ENCODE data around the gene ORM2. TPM values are rescaled to one million over a fixed set of nuclear protein-coding genes. Genes with fewer than 3 reads are reported as not detected.

ORM2 gene
- total RNA-seq, 1 experiment from 2014 or later: not detected

GRCh38 chr9:114291886-114292590 is 37.6 kb upstream of the ORM2 start:
- no peak for DNase-seq (ENCODE audit: low read depth)

DNA sequence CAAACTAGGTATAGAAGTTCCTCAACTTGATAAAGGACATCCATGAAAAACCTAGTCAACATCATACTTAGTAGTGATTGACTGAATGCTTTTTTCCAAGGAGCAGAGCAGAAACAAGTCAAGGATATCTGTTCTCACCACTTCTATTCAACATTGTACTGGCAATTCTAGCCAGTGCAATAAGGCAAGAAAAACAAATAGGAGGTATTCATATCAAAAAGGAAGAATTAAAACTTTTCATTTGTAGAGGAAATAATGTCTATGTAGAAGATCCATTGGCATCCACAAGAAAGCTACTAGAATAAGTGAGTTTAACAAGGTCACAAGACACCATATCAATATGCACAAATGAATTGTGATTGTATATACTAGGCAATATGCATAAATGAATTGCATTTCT is 35.0 kb upstream of the ORM2 start:
- no peak for DNase-seq (ENCODE audit: low read depth)

DNA sequence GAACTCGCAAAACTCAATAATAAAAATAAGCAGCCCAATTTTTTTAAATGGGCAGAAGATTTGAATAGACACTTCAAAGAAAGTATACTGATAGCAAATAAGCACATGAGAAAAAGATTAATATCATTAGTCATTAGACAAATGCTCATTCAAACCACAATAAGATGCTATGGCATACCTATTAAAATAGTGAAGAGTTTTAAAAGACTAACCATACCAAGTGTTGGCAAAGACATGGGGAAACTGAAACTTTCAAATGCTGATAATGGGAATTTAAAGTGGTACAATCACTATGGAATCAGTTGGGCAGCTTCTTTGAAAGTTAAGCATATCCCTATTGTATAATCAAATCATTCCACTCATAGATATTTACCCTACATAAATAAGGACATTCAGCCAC is 33.3 kb upstream of the ORM2 start:
- no peak for DNase-seq (ENCODE audit: low read depth)

DNA sequence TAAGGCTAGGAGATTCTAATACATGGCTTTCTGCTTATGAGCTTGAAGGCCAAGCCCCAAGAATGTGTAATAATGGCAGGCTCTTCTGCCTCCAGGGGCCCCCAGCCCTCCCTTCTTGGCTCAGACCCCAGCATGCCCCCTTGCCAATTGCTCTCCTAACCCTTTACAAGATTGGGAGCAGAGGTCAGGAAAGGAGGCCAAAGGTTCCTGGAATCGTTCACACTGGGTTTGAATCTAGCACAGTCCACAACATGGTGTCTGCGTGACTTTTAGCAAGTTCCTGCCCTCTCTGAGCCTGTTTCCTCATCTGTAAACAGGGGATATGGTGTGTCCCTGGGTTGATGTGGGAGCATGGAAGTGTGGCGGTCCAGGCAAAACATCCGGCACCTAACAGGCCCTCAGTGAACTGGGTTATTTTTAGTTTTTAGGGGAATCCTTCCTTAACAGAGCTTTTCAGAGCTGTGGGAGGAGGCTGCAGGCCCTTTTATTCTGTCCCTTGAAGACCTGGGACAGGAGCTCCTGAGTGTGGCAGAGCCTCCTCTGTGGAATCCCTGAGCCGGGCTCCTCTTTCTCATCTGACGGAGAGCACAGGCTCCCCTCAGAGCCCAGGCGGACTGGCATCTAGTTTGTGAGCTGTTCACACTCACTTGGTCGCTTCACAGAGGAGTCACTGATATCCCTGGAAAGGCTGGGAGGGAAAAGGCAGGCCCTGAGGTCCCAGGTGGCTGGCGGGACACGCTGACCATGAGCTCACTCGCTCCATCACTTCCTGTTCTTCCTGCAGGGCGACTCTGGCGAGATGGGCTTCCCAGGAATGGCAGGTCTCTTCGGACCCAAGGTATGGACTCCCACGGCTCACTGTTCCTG is 30.1 kb upstream of the ORM2 start:
- no peak for DNase-seq (ENCODE audit: low read depth)

- no peak for DNase-seq (ENCODE audit: low read depth)
Observed at GRCh38 chr9:114300153-114300845, 29.4 kb upstream of the ORM2 start.

GRCh38 chr9:114300846-114301797 is 28.5 kb upstream of the ORM2 start:
- DNase-seq (ENCODE audit: low read depth): no peak

DNA sequence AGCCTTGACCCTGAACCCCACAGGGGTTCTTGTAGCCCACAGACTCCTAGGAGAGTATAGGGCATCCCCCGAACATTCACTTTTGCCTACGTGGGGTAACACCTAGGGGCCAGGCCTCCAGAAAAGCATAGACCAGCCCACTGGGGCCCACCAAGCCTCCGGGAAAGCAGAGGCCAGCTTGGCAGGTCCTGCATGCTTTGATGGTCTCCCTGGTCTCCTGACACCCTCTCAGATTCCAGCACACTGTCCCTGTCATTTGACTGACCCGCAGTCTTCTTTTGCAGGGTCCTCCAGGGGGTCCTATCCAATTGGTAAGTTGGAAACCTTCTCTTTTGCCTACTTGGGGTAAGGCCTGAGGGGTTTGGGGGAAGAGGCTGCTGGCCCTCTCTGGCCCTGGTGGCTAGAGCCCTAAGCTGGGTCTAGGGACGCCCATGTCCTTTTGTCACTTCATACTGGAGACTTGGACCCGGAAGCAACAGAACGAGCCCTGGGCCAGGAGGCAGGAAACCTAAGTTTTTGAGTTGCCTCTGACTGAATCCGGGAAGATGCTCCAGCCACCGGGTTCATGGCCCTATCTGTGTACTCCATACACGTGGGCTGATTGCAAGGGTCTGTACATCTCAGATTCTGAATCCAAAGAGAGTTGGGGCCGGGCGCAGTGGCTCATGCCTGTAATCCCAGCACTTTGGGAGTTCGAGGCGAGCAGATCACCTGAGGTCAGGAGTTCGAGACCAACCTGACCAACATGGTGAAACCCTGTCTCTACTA is 27.7 kb upstream of the ORM2 start:
- no peak for DNase-seq (ENCODE audit: low read depth)

DNA sequence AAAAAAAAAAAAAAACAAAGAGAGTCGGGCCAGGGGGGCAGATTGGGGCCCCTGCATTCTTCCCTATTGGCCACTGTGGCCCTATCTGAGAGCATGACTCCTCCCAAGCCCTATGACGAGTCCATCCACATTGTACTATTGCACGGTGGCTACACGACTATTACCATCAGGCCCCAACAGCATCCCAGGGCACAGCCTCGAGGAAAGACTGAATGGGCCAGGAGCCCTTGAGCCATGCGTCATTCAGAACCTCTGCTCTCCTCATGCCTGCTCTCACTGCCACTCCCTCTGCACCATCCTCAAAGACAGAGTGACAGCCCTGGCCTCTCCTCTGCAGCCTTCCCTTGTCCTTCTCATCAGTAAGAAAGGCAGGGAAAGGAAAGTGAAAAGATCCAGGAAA is 26.9 kb upstream of the ORM2 start:
- no peak for DNase-seq (ENCODE audit: low read depth)

- no peak for DNase-seq (ENCODE audit: low read depth)
Observed at GRCh38 chr9:114303571-114303970, 26.1 kb upstream of the ORM2 start.

DNA sequence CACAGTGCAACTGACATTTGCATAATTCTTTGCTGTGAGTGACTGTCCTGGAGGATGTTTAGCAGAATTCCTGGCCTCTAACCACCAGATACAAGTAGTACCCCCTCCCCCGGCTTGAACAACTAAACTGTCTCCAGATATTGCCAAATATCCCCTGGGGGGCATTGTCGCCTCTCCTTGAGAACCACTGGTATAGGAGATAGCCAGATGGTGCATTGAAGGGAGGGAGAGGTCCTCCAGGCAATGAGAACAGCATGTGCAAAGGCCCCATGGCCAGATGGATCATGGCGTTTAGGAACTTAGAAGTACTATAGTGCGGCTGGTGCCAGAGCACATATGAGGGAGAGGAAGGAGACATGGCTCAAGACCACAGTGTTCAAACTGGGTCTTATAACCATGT is 25.7 kb upstream of the ORM2 start:
- DNase-seq (ENCODE audit: low read depth): no peak

DNA sequence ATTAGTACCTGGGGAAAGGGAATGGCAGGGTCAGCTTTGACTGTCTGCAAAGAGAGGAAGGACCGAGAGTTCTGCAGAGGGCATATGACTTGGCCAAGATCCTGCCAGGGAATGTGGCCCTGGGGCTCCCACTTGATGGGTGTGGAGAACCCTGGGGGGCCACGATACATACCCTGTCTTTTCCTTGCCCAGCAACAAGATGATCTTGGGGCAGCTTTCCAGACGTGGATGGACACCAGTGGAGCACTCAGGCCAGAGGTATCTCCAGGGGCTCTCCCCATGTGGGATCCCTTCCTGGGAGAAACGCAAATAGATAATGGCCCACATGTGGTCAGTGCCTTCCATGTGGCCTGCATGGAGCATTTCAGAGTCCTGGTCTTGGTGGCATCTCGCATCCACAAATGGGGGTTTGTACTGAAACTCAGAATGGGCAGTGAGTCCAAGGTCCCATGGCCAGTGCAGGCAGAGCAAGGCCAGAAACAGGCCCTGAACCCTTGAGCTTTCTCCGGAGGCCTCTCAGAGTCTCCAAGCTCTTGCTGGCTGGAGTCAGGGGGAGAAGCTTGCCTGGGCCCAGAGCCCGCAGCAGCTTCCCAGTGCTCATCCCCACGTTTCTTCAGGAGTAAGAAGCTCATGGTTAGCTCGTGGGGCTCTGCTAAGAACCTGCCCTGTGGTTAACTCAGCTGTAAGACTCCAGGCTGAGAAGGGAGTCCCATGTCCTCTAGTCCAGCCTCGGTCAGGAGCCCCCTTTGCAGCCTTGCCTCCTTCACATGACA is 25.1 kb upstream of the ORM2 start:
- no peak for DNase-seq (ENCODE audit: low read depth)

GRCh38 chr9:114307899-114308267 is 21.8 kb upstream of the ORM2 start:
- no peak for DNase-seq (ENCODE audit: low read depth)

GRCh38 chr9:114308361-114308950 is 21.2 kb upstream of the ORM2 start:
- DNase-seq (ENCODE audit: low read depth): no peak

DNA sequence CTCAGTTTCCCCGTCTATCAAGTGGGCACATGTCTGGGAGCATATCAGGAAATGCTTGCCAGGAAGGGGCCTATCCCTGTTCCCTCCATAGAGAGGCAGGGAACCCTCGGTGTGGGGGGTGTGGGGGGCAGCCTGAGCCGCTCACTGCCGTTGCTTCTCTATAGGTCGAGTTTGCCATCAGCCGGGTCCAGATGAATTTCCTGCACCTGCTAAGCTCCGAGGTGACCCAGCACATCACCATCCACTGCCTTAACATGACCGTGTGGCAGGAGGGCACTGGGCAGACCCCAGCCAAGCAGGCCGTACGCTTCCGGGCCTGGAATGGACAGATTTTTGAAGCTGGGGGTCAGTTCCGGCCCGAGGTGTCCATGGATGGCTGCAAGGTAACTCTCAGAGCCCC is 20.6 kb upstream of the ORM2 start:
- no peak for DNase-seq (ENCODE audit: low read depth)

DNA sequence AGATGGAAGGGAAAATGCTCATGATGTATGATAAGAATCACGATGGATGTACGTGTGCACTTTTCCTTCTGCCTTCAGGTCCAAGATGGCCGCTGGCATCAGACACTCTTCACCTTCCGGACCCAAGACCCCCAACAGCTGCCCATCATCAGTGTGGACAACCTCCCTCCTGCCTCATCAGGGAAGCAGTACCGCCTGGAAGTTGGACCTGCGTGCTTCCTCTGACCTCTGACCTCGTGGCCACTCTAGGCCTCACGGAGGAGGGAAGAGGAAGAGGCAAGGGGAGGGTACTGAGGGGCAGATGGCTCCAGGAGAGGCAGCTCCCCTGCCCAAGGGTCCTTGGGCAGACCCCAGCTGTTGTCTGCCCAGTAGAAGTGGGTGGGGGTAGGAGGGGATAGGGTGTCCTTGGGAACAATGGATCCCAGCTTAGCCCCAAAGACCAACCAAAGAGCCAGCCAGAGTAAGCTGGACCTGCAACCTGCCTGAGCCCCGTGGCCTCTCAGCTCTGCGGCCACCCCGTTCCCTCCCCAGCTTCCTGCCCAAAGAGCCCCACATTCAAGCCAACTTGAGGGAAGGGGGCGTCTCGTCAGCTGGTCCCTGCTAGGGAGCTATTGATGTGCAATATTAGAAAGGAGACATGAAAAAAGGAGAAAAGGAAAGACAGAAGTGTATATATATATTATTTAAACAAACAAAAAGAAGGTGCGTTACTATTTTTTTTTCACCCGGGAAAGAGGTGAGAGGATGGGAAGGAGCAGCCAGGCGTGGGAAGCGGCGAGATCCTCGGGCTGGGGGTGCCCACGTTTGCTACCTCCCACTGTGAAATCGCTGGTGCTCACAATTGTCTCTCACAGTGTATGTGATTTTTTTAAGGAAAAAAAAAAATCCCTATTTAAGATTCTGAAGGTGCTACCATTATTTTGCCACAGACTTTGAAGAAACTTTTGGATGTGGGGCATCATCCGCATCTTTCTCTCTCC is 18.9 kb upstream of the ORM2 start:
- no peak for DNase-seq (ENCODE audit: low read depth)

DNA sequence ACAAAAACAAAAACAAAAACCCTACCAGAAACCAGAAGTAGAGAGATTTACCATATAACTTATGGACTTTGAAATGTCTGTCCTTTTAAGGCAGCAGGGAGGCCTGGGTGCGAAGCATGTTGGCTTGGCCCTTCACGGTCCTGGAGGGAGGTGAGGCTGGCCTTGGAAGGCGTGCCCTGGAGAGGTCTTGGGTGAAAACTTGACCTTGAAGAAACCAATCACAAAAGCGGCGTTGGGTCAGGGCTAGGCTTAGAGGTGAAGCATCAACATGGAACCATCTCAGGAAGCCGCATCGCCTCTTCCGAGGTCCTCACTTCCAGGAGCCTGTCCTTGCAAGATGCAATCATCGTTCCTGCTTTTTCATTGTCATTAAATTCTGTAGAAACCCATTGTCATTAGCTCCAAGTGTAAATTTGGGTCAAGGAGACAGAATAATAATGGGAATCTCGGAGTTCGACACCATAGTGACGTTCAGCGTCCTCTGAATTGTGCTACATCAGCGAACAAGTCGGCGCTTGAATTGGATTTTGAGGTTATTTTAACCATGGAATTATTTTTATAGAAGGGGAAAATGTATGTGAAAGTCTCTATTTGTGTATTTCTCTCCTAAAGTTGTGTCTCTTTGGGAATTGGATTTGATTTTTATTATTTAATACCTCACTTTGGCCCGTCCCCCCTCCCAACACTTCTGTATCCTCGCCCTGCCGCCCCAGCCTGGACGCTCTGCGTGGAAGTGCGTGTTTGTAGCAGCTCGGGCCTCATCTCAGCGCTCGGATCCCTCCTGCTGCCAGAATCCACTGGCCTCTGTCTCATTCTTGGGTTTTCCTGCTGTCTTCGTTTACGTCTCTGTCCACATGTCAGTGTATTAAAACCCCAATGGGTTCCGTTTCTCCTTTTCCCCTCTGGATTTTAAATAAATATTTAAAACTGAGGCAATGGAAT is 17.8 kb upstream of the ORM2 start:
- DNase-seq (ENCODE audit: low read depth): no peak

GRCh38 chr9:114312513-114312875 is 17.2 kb upstream of the ORM2 start:
- DNase-seq (ENCODE audit: low read depth): no peak

Data from LHCN-M2 (cell line).